A549 treated with ZK216348 at 1 μM for 4 hours (cell line): ENCODE results near the gene RIOK1. TPM values are rescaled to one million over a fixed set of nuclear protein-coding genes. Genes with fewer than 3 reads are reported as not detected.

Experiments used
- total RNA-seq: library from RNA; stranded (reverse); fragments of 200-300 nt; extraction: Qiagen RNA extraction; gene quantifications from 5 replicates; pipeline ENCODE4 v1.2.3, GENCODE V29; 2022; ENCODE audit warnings: low read depth

The RIOK1 gene
- total RNA-seq: 10.5 to 14.3 TPM (median 13.4 TPM) in 5 replicates

DNA sequence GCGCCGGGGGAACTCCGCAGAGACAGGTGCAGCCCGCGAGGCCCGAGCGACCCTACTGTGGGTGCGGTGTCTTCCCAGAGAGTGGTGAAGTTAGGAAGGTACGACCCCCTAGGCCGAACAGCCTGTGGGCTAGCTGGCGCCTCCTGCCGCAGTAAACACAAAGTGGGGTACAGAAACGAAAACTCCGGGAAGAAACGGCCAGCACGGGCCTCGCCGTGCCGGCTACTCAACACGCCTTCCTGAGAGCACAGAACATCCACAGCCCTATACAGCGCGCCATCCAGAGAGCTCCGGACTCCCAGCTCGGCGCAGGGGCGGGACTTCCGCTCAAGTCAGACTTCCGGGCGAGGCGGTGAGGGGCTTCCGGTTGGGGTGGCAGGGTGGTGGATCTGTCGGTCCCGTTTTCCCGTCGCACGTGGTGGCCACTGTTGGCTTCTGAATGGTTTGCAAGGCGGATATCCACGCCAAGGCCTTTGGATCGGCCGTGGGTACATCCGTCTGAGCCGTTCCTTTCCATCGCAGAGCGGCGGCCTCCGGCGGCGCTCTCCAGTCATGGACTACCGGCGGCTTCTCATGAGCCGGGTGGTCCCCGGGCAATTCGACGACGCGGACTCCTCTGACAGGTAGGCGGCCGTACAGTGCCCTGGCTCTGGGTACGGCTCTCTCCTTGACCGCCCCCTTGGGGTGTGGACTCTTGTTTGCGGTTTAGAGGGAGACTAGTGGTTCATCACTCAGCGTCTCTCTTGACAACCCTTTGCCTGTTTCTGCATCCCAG lies at the start of gene RIOK1, which contains the start of gene CAGE1:
TSS of gene RIOK1 (plus strand) at position 358 of the 775 bp plus-strand sequence. CDS start at position 553, 195 bp downstream.
TSS of gene CAGE1 (minus strand) at position 292 of the 775 bp plus-strand sequence. CDS start 2,569 bp downstream, outside the sequence.

Other genes with a start within 250 kb of the RIOK1 start
- 61.8 to 81.0 TPM (median 73.1 TPM) in 5 replicates for gene SSR1, start 76.6 kb upstream of the RIOK1 start, total RNA-seq
- gene CAGE1, start 66 bp upstream of the RIOK1 start, total RNA-seq: 0.12 TPM in 1 of 5 replicates, not detected in the others
- 32.5 to 49.7 TPM (median 47.9 TPM) in 5 replicates for gene DSP, start 151.9 kb downstream of the RIOK1 start, total RNA-seq
- gene SNRNP48, start 200.4 kb downstream of the RIOK1 start, total RNA-seq: 5.4 to 11.9 TPM (median 10.3 TPM) in 5 replicates